ENCODE results near the gene MLXIP. TPM values are rescaled to one million over a fixed set of nuclear protein-coding genes. Genes with fewer than 3 reads are reported as not detected.
A peak's percentile ranks its signal among the peaks of the same experiment; 100 is the strongest.

The MLXIP gene
- total and polyA plus RNA-seq, 2 of the 13 experiments (the other 11 are each of a cell fraction or from before 2014, with no cell fraction given), result 5.3 to 6.7 TPM

- TF ChIP-seq ZNF143 (CRISPR knock-in tag; IDR thresholded peaks at IDR 0.05) (no peak), NFATC3 (CRISPR knock-in tag; IDR thresholded peaks at IDR 0.05) (no peak), PHF5A (CRISPR knock-in tag; IDR thresholded peaks at IDR 0.05; ENCODE audit: low read depth, unreplicated experiment) (no peak), XRCC5 (optimal IDR thresholded peaks at IDR 0.05; ENCODE audit: low read length) (no peak), BATF2 (CRISPR knock-in tag; IDR thresholded peaks at IDR 0.05) (no peak), ZNF34 (CRISPR knock-in tag; IDR thresholded peaks at IDR 0.05; ENCODE audit: borderline replicate concordance) (no peak), ZNF430 (CRISPR knock-in tag; IDR thresholded peaks at IDR 0.05) (no peak), MAFK (conservative IDR thresholded peaks at IDR 0.05 in 1 of 2, IDR thresholded peaks at IDR 0.05 in 1 of 2; ENCODE audit: low read length in 2 of 2) (peak; percentile 1 to 12; a peak in 2 of 4 replicates), PHF20 (CRISPR knock-in tag; IDR thresholded peaks at IDR 0.05) (no peak), ZNF136 (CRISPR knock-in tag; IDR thresholded peaks at IDR 0.05; ENCODE audit: low read depth) (0 out of 2 replicates have a peak, but pooled peaks have one; percentile 26), IRF9 (CRISPR knock-in tag; IDR thresholded peaks at IDR 0.05; ENCODE audit: borderline replicate concordance) (no peak), ZIK1 (CRISPR knock-in tag; IDR thresholded peaks at IDR 0.05; ENCODE audit: borderline replicate concordance, low read depth) (no peak), ZNF225 (CRISPR knock-in tag; IDR thresholded peaks at IDR 0.05) (no peak), MED13 (CRISPR knock-in tag; IDR thresholded peaks at IDR 0.05) (no peak), AKAP8 (CRISPR knock-in tag; IDR thresholded peaks at IDR 0.05) (peak; percentile 44; the same call in 1 of the 2 replicates), KDM4B (CRISPR knock-in tag; IDR thresholded peaks at IDR 0.05) (no peak), FOXP1 (IDR thresholded peaks at IDR 0.05) (no peak), FOXP1 (CRISPR knock-in tag; IDR thresholded peaks at IDR 0.05) (0 out of 2 replicates have a peak, but pooled peaks have one; percentile 15), ZFP41 (CRISPR knock-in tag; IDR thresholded peaks at IDR 0.05; ENCODE audit: borderline replicate concordance) (no peak), ZNF260 (CRISPR knock-in tag; IDR thresholded peaks at IDR 0.05; ENCODE audit: borderline replicate concordance, low read depth) (no peak), ZNF446 (CRISPR knock-in tag; IDR thresholded peaks at IDR 0.05) (no peak), CREB1 (IDR thresholded peaks at IDR 0.05) (no peak), CREB1 (CRISPR knock-in tag; IDR thresholded peaks at IDR 0.05) (peak; percentile 72), E2F2 (CRISPR knock-in tag; IDR thresholded peaks at IDR 0.05; ENCODE audit: borderline replicate concordance) (no peak), ZFP36L1 (CRISPR knock-in tag; IDR thresholded peaks at IDR 0.05) (peak; percentile 48; the same call in 1 of the 2 replicates), SNAPC2 (CRISPR knock-in tag; IDR thresholded peaks at IDR 0.05) (no peak), ZBTB43 (CRISPR knock-in tag; conservative IDR thresholded peaks at IDR 0.05) (no peak), MYC (CRISPR knock-in tag; IDR thresholded peaks at IDR 0.05; ENCODE audit: borderline replicate concordance) (peak; percentile 12; the same call in 1 of the 2 replicates)
These were observed 15.5 kb upstream of the MLXIP start (continued) for GRCh38 chr12:122062832-122063693.
